GDM1 (cell line): ENCODE data around the gene MED25.

ENCODE experiments used
- DNase-seq: peaks from one replicate; lab custom pipeline; 2025; lab: John Stamatoyannopoulos, UW

The MED25 gene

GRCh38 chr19:49858088-49858985 lies 40.2 kb downstream of the MED25 start:
- DNase-seq, result no peak

DNA sequence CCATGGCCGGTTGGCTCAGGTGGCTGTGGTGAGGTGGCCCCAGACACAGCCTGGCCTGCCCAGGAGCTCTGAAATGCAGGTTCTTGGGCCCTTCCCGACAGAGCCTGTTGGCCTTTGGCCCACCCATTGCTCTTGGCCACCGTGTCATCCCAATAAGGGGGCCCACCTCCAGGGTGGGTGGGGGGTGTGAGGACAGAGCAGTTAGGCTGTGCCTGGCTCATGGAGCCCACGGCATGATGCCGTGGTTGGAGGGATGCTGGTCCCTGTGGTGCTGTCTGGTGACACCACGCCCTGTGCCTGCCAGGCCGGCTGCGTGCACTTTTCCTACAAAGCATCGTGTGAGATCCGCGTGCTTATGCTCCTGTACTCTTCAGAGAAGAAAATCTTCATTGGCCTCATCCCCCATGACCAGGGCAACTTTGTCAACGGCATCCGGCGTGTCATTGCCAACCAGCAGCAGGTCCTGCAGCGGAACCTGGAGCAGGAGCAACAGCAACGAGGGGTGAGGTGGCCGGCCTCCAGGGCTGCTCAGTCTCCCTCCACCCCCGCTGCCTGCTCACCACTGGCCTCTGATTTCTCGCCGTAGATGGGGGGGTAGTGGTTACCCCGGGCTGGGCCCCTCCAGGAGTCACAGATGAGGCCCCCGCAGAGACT lies 41.7 kb downstream of the MED25 start:
- no peak for DNase-seq

GRCh38 chr19:49860336-49861102 lies 42.4 kb downstream of the MED25 start:
- no peak for DNase-seq

- DNase-seq, result no peak
These were observed 43.0 kb downstream of the MED25 start for GRCh38 chr19:49861107-49861506.

GRCh38 chr19:49861541-49862378 lies 43.7 kb downstream of the MED25 start:
- no peak for DNase-seq

DNA sequence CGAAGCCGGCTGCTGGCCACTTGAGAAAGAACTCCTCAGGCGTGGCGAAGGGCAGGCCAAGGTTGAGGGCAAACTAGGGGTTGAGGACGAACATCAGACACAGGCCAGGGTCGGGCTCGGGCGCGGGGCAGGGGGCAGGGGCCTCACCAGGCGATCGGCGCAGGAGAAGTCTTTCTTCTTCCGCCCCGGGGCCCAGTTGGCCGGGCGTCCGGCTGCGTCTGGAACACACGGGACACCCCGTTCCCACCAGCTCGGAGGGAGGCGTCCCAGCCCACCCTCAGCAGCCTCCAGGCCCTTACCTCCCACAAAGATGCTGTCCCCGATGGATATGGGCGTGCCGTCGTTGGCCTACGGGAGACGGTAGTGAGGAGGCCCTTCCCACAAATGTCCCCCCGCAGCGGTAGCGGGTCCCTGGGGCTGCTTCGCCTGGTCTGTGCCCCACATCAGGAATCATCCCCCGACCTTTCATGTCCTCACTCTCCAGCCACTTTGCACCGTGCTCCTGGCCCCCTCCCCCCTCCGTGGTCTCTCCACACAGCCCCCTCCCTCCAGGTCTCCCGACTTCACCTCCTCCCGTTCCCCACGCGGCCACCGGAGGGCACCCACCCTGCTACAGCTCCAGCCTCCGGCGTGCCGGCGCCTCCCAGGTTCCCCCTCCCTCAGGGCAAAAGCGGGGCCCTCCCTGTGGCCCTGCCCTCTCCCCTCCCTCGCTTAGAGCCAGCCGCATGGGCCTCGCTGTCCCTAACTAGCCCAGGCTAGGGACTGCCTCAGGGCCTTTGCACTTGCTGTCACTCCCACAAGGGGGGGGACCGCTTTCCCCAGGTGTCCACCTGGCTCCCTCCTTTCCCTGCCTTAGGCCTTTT lies 44.5 kb downstream of the MED25 start:
- DNase-seq, result no peak

DNA sequence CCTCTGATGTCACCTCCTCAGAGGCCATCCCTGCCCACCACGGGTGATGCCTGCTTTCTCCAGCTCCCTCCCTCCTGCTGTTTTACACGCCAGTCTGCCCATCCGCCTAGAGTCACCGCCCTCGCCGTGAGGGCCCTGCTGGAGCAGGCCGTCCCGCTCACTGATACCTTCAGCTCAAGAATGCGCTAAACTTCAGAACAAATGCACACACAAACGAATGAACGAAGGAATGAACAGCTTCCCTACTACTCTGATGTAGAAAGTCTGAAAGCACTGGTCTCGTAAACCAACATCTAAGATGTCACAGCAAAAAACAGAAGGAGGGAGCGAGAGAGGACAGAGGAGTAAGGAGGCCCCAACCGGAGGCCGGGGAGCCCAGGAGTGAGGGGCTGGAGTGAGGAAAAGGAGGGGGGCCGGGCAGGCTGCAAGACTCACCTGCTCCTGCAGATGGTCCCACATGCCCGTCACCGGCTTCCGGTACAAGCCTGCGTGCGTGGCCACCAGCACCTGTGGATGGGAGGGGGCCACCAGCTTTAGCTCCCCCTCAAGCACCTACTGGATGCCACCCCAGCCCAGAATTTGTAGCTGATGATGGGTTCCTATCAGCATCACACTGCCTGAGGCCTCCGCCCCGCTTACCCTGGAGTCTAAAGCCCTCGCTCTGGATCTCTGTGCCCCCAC lies 45.3 kb downstream of the MED25 start:
- DNase-seq, result no peak

DNA sequence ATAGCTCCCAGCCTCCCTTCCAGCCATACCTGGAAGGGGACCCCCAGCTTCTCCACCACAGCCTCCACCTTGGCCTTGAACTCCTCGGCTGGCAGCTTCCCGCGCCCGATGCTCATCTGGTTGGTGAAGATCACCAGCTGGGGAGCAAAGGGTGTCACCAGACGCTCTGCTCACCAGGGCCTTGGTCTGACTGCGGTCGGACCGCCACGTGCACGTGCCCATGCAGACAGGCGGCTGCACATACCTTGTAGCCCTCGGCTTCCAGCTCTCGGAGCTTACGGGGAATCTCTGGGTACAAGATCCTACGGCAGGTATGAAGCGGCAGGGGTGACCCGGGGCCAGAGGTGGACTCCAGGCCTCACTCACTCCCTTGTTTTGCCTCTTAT lies 45.8 kb downstream of the MED25 start:
- DNase-seq, result no peak

- DNase-seq, result no peak
These were observed 46.8 kb downstream of the MED25 start for GRCh38 chr19:49864890-49865289.

DNA sequence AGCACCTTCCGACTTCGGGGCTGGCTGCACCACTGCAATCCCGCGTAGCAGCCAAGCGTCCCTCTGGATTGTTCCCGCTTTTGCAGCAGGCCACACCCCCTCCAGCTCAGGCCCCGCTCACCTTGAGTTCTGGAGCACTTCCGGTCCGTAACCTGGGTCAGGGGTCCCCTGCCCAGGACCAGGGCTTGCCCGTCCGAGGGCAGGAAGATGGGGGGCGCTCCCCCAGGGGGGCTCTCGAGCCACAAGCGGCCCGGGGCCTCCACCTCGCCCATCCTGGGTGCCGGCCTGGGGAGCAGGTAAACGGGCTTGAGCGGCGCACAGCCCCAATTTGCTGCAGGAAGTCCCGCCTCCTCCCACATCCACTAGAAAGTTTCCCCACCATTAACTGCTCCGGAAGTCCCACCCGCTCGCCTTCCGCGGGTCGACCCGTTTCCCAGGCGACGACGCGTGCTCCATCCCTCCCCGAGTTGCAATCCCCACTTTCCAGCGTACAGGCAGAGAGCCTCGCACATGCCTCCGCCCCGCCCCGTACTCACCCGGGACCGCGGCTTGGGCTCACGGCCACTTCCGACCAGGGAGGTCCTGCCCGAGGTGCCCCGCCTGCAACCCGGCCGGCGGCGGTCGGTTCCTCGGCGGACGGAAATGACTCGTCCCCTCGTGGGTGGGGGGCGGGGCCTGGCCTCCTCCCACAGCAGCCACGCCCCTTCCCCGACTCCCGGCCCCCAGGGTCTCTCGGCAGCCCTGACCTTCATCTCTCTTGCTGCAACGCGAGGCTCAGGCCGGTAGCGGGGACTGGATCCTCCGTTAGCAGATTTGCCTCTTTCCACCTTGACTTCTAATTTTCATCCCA lies 49.1 kb downstream of the MED25 start, which contains the start of gene PNKP:
Gene PNKP (minus strand): TSS at position 644 of the 850 bp plus-strand sequence. CDS start 372 bp downstream, at position 272.
- DNase-seq, result peak; percentile 88

DNA sequence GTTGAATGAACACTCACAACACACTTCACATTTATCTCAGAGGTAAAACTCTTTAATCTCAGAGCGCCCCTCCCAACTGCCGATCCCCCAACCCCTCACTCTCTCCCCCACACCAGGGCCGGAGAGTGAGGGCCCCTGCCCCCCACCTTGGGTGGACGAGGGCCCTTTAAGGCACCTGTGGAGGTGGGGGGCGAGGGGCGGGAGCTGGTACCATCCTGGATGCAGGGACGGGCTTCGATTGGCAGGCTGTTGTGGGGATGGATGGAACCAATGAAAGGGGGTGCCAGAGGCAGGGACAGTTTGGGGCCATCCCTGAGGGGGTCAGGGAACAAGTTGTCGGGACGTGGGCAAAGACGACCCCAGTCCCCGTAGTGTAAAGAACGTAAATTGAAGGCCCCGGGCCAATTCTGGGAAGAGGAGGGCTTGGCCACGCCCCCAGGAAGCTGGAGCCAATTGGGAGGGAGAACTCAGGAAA lies 51.0 kb downstream of the MED25 start:
- DNase-seq, result no peak

DNA sequence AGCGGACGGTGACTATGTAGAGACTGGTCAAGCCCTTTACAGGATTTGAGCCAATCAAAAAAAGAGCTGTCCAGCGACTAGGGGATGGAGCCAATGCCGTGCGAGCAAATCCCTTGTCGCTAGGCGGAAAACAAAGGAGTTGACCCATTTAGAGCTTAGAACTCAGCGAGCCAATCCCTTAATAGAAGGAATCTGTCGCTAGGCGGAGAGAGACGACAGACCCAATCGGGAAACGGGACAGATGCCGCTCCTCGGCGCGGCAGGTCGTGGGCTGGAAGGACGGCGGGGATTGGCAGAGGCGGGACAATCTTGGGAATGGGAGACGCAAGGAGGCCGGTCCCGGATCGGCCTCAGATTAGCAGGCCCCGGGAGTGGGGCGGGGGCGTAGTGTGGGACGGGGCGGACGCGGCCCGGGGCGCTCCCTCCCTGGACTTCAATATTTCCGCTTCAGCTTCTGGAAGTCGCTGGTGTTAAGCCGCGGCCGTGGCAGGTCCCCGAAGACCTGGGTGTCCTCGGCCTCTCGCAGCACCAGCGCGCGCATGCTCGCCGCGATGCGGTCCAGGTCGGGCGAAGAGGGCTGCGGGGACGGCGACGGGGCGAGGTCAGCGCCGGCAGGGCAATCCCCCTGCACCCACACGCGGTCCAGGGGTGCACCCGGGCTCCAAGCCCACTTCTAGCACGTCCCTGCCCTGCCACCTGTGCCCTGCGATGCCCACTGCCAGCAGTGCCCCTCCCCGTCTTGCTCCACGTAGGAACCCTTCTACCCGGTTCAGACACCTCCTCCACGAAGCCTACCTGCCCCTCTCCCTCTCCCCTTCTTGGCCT lies 51.6 kb downstream of the MED25 start:
- peak; percentile 98 for DNase-seq

DNA sequence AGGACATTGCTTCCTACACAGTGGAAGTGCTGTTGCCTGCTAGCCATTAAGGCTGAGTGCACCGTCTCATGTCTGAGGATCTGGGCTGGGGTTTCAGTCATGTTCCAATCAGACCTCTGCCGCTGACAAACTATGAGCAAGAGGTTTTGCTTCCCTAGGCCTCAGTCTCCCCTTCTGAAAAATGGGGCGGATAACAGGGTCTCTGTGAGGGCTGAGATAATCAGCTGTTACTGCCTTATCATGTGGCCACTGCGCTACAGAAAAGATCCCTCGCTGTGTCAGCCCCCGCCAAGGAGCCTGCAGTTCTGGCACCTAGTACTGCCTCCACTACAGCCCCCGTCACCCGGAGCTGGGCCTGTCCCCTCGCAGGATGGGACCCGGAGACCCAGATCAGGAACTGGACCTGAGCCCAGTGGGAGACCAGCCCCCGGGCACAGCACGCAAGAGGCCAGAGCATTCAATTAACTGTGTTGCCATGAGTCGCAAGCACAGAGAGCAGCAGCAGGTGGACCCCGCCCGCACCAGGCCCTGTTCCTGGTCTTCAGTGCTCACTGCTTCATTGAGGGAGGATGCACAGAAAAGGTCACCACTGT lies 52.3 kb downstream of the MED25 start:
- DNase-seq, result no peak

DNA sequence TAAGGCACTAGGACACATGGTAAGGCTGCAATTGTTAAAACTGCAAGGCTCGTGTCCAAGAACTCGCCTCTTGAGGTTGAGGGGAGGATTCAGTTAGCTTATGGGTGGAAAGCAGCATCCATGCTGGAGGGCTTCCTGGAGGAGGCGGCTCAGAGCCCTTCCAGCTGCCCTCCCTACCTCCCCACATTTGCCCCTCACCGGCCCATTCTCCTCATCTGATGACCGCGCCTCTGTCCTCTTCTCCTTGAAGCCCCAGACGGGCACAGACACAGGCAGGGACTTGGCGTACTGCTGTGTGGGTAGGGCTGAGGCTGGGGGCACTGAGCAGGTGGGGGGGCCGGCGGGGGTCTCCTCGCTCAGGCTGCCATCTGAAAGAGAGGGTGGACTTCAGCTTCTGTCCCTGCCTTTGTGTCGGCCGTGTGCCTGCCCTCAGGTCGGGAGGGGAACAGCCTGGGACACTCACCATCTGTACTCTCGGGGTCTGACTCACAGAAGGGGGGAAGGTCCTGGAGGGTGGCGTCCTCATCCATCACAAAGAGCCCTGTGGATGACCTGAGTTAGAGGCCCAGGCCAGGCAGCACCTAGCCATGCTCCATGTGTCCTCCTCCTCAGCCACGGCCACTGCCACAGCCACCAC lies 53.4 kb downstream of the MED25 start:
- no peak for DNase-seq

- DNase-seq, result no peak
These were observed 54.4 kb downstream of the MED25 start for GRCh38 chr19:49872245-49873128.

GRCh38 chr19:49873129-49873521 lies 55.0 kb downstream of the MED25 start:
- no peak for DNase-seq
